Measurements from ENCODE around the gene VCL. TPM values are rescaled to one million over a fixed set of nuclear protein-coding genes. Genes with fewer than 3 reads are reported as not detected.

Gene VCL
- total and polyA plus RNA-seq, 2 of the 8 experiments (the other 6 are each of a cell fraction or from before 2014, with no cell fraction given), result 119 to 377 TPM

DNA sequence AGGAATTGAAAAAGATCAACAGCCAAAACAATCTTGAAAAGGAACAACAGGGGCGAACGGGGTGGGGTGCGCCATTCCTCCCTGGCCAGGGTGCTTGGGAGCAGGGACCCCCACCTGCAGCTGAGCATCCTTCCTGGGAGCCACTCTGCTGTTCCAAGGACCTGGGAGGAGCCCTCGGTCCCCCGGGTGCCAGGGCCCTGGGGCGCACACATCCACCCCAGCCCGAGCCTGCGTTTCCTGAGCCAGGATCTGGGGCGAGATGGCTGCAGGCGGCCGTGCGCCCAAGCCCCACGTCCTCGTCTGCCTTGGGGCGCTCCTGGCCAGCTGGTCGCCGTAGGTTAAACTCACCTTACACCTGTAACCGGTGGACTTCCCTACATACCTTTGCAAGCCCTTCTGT is 142.1 kb downstream of the VCL start (continued):
- TF ChIP-seq, protein P1, sequence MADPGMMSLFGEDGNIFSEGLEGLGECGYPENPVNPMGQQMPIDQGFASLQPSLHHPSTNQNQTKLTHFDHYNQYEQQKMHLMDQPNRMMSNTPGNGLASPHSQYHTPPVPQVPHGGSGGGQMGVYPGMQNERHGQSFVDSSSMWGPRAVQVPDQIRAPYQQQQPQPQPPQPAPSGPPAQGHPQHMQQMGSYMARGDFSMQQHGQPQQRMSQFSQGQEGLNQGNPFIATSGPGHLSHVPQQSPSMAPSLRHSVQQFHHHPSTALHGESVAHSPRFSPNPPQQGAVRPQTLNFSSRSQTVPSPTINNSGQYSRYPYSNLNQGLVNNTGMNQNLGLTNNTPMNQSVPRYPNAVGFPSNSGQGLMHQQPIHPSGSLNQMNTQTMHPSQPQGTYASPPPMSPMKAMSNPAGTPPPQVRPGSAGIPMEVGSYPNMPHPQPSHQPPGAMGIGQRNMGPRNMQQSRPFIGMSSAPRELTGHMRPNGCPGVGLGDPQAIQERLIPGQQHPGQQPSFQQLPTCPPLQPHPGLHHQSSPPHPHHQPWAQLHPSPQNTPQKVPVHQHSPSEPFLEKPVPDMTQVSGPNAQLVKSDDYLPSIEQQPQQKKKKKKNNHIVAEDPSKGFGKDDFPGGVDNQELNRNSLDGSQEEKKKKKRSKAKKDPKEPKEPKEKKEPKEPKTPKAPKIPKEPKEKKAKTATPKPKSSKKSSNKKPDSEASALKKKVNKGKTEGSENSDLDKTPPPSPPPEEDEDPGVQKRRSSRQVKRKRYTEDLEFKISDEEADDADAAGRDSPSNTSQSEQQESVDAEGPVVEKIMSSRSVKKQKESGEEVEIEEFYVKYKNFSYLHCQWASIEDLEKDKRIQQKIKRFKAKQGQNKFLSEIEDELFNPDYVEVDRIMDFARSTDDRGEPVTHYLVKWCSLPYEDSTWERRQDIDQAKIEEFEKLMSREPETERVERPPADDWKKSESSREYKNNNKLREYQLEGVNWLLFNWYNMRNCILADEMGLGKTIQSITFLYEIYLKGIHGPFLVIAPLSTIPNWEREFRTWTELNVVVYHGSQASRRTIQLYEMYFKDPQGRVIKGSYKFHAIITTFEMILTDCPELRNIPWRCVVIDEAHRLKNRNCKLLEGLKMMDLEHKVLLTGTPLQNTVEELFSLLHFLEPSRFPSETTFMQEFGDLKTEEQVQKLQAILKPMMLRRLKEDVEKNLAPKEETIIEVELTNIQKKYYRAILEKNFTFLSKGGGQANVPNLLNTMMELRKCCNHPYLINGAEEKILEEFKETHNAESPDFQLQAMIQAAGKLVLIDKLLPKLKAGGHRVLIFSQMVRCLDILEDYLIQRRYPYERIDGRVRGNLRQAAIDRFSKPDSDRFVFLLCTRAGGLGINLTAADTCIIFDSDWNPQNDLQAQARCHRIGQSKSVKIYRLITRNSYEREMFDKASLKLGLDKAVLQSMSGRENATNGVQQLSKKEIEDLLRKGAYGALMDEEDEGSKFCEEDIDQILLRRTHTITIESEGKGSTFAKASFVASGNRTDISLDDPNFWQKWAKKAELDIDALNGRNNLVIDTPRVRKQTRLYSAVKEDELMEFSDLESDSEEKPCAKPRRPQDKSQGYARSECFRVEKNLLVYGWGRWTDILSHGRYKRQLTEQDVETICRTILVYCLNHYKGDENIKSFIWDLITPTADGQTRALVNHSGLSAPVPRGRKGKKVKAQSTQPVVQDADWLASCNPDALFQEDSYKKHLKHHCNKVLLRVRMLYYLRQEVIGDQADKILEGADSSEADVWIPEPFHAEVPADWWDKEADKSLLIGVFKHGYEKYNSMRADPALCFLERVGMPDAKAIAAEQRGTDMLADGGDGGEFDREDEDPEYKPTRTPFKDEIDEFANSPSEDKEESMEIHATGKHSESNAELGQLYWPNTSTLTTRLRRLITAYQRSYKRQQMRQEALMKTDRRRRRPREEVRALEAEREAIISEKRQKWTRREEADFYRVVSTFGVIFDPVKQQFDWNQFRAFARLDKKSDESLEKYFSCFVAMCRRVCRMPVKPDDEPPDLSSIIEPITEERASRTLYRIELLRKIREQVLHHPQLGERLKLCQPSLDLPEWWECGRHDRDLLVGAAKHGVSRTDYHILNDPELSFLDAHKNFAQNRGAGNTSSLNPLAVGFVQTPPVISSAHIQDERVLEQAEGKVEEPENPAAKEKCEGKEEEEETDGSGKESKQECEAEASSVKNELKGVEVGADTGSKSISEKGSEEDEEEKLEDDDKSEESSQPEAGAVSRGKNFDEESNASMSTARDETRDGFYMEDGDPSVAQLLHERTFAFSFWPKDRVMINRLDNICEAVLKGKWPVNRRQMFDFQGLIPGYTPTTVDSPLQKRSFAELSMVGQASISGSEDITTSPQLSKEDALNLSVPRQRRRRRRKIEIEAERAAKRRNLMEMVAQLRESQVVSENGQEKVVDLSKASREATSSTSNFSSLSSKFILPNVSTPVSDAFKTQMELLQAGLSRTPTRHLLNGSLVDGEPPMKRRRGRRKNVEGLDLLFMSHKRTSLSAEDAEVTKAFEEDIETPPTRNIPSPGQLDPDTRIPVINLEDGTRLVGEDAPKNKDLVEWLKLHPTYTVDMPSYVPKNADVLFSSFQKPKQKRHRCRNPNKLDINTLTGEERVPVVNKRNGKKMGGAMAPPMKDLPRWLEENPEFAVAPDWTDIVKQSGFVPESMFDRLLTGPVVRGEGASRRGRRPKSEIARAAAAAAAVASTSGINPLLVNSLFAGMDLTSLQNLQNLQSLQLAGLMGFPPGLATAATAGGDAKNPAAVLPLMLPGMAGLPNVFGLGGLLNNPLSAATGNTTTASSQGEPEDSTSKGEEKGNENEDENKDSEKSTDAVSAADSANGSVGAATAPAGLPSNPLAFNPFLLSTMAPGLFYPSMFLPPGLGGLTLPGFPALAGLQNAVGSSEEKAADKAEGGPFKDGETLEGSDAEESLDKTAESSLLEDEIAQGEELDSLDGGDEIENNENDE (IDR thresholded peaks at IDR 0.05; ENCODE audit: insufficient replicate concordance, low read length), result no peak
- TF ChIP-seq CHD2 (IDR thresholded peaks at IDR 0.05; ENCODE audit: low read length) (no peak), SP4 (IDR thresholded peaks at IDR 0.05; ENCODE audit: low read length) (no peak), FOSL1 (IDR thresholded peaks at IDR 0.05; ENCODE audit: insufficient read depth, low read depth, low read length) (no peak), SP1 (IDR thresholded peaks at IDR 0.05; ENCODE audit: low read depth, low read length) (no peak)

All from H1 (cell line).